Fibroblast of lung (primary cell): ENCODE data around the gene WSCD2. TPM values are rescaled to one million over a fixed set of nuclear protein-coding genes. Genes with fewer than 3 reads are reported as not detected.

ENCODE experiments used
- DNase-seq, 2 donors: peaks; one replicate each; pipeline versions ENCODE4 v3.0.0 to v3.0.0-alpha.2; 2010; ENCODE audit warnings: low read depth in 2 of 2
- H2AFZ ChIP-seq: 2 replicates; pipeline ENCODE4 v1.5.1; 2012; ENCODE audit warnings: low read length, control low read depth, inconsistent platforms
- H3K27ac ChIP-seq: 2 replicates; pipeline ENCODE4 v1.5.1; 2011; ENCODE audit warnings: low read length, control low read depth; ENCODE audit not compliant: insufficient read depth
- H3K27me3 ChIP-seq: 2 replicates; pipeline ENCODE4 v1.5.1; 2011; ENCODE audit warnings: mild to moderate bottlenecking, low read length; ENCODE audit not compliant: control insufficient read depth, insufficient read depth
- H3K36me3 ChIP-seq: 2 replicates; pipeline ENCODE4 v1.5.1; 2011; ENCODE audit warnings: low read length; ENCODE audit not compliant: control insufficient read depth, insufficient read depth
- H3K4me1 ChIP-seq: 2 replicates; pipeline ENCODE4 v1.5.1; 2011; ENCODE audit warnings: low read length; ENCODE audit not compliant: control insufficient read depth, insufficient read depth; ENCODE audit errors: extremely low read depth
- H3K4me2 ChIP-seq: 2 replicates; pipeline ENCODE4 v1.5.1; 2011; ENCODE audit warnings: low read length, control low read depth; ENCODE audit not compliant: insufficient read depth; ENCODE audit errors: extremely low read depth
- H3K4me3 ChIP-seq, 4 experiments: fragments of 200-600 bp in 1 of 4; sonication (generic) in 1 of 4; replicated peaks in 1 of 4; 2 replicates each; pipeline ENCODE4 v1.5.1; 2011 to 2016; ENCODE audit warnings: low read length in 4 of 4, low read depth in 3 of 4, mild to moderate bottlenecking in 3 of 4, control low read depth in 2 of 4, inconsistent platforms in 1 of 4, mixed read lengths in 1 of 4; ENCODE audit not compliant: insufficient read depth in 1 of 4; ENCODE audit errors: control extremely low read depth in 1 of 4
- H3K79me2 ChIP-seq: 2 replicates; pipeline ENCODE4 v1.5.1; 2012; ENCODE audit warnings: mild to moderate bottlenecking, low read length, inconsistent platforms; ENCODE audit not compliant: control insufficient read depth, insufficient read depth
- H3K9ac ChIP-seq: 2 replicates; pipeline ENCODE4 v1.5.1; 2011; ENCODE audit warnings: mild to moderate bottlenecking, low read length, control low read depth; ENCODE audit not compliant: insufficient read depth
- H3K9me3 ChIP-seq: 2 replicates; pipeline ENCODE4 v1.5.1; 2012; ENCODE audit warnings: low read depth, low read length; ENCODE audit not compliant: control insufficient read depth, insufficient read depth
- H4K20me1 ChIP-seq: 2 replicates; pipeline ENCODE4 v1.5.1; 2011; ENCODE audit warnings: low read length; ENCODE audit not compliant: control insufficient read depth, insufficient read depth; ENCODE audit errors: extremely low read depth
- EZH2 ChIP-seq: IDR thresholded peaks from 2 replicates; pipeline ENCODE4 v1.5.1; 2012; ENCODE audit warnings: low read length, control low read depth, mild to moderate bottlenecking; ENCODE audit errors: missing control alignments
- polyA plus RNA-seq, 2 donors: library from polyadenylated mRNA; depleted of rRNA in 1 of 2; stranded (reverse) in 1 of 2; unstranded in 1 of 2; fragments of >200 nt; gene quantifications; 2 replicates each; pipeline ENCODE4 v1.2.1, GENCODE V29; 2011 to 2012; ENCODE audit warnings: missing spikeins in 1 of 2
- total RNA-seq: library from RNA; depleted of rRNA; stranded (reverse); fragments of >200 nt; gene quantifications from 2 replicates; pipeline ENCODE4 v1.2.1, GENCODE V29; 2014
- TF ChIP-seq, protein P1 (sequence below), 2 donors: IDR thresholded peaks in 1 of 2; conservative IDR thresholded peaks in 1 of 2; 1 replicate in 1 of 2; 2 replicates in 1 of 2; pipeline ENCODE4 v1.5.1; 2011 to 2012; ENCODE audit warnings: low read length in 2 of 2, control low read depth in 1 of 2, inconsistent platforms in 1 of 2, low read depth in 1 of 2, mild to moderate bottlenecking in 1 of 2

WSCD2 gene
- total and polyA plus RNA-seq, 2 donors (not counting 1 experiment from before 2014, with no cell fraction given), result not detected

DNA sequence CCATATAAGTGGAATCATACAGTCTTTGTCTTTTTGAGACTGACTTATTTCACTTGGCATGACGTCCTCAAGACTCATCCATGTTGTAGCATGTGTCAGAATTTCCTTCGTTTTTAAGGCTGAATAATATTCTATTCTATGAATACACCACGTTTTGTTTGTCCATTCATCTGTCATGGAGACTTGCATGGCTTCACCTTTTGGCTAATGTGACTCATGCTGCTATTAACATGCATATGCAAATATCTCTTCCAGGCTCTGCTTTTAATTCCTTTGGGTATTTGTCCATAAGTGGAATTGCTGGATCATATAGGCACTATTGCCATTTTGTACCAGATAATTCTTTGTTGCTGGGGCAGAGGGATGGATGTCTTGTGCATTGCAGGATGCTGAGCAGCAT is 19.6 kb upstream of the WSCD2 start:
- no peak overlapping the region for H3K4me2 ChIP-seq
- H3K27ac ChIP-seq, result no peak overlapping the region
- no peak for TF ChIP-seq EZH2
- TF ChIP-seq, protein P1, sequence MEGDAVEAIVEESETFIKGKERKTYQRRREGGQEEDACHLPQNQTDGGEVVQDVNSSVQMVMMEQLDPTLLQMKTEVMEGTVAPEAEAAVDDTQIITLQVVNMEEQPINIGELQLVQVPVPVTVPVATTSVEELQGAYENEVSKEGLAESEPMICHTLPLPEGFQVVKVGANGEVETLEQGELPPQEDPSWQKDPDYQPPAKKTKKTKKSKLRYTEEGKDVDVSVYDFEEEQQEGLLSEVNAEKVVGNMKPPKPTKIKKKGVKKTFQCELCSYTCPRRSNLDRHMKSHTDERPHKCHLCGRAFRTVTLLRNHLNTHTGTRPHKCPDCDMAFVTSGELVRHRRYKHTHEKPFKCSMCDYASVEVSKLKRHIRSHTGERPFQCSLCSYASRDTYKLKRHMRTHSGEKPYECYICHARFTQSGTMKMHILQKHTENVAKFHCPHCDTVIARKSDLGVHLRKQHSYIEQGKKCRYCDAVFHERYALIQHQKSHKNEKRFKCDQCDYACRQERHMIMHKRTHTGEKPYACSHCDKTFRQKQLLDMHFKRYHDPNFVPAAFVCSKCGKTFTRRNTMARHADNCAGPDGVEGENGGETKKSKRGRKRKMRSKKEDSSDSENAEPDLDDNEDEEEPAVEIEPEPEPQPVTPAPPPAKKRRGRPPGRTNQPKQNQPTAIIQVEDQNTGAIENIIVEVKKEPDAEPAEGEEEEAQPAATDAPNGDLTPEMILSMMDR (conservative IDR thresholded peaks at IDR 0.05 in 1 of 2, IDR thresholded peaks at IDR 0.05 in 1 of 2; ENCODE audit: low read depth in 1 of 2, low read length in 2 of 2), result no peak
- H3K36me3 ChIP-seq, result no peaks in the 10 kb centered on the region
- H3K27me3 ChIP-seq, result no peaks in the 10 kb centered on the region
- H3K79me2 ChIP-seq, result no peaks in the 10 kb centered on the region
- no peaks in the 10 kb centered on the region for H4K20me1 ChIP-seq
- H2AFZ ChIP-seq, result no peak overlapping the region
- no peak for DNase-seq
- H3K9ac ChIP-seq, result no peak overlapping the region
- no peak overlapping the region for H3K4me3 ChIP-seq
- no peaks in the 10 kb centered on the region for H3K9me3 ChIP-seq
- H3K4me1 ChIP-seq, result no peaks in the 10 kb centered on the region

- H3K9me3 ChIP-seq, result no peaks in the 10 kb centered on the region
- no peak for DNase-seq
- H3K4me1 ChIP-seq, result no peaks in the 10 kb centered on the region
- TF ChIP-seq, protein P1 (conservative IDR thresholded peaks at IDR 0.05 in 1 of 2, IDR thresholded peaks at IDR 0.05 in 1 of 2; ENCODE audit: low read depth in 1 of 2, low read length in 2 of 2), result no peak
- H3K27me3 ChIP-seq, result no peaks in the 10 kb centered on the region
- no peak overlapping the region for H3K4me3 ChIP-seq
- no peaks in the 10 kb centered on the region for H4K20me1 ChIP-seq
- no peaks in the 10 kb centered on the region for H3K79me2 ChIP-seq
- no peak overlapping the region for H2AFZ ChIP-seq
- H3K4me2 ChIP-seq, result no peak overlapping the region
- H3K36me3 ChIP-seq, result no peaks in the 10 kb centered on the region
- no peak overlapping the region for H3K9ac ChIP-seq
- no peak overlapping the region for H3K27ac ChIP-seq
Measured at GRCh38 chr12:108109954-108110353, 19.1 kb upstream of the WSCD2 start.

DNA sequence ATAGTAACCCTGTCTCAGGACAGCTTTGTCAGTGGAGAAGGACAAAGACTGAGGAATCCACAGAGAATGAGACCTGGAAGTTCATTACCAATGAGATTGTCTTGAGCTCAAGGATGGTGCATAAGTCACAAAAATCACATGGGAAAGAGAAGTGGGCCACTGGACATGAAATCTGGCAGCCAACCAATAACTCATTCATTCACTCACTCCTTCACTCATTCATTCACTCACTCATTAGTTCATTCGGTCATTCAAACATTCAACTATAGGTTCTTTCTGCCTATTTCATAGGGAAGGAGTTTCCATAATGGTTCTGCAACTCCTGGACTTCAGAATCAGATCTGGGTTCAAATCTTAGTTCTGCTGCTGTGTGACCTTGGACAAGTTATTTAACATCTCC is 18.2 kb upstream of the WSCD2 start:
- Histone ChIP-seq H3K4me1 (no peaks in the 10 kb centered on the region), H3K9ac (no peak overlapping the region), H3K27me3 (no peaks in the 10 kb centered on the region), H4K20me1 (no peaks in the 10 kb centered on the region), H3K4me2 (no peak overlapping the region), H2AFZ (no peak overlapping the region), H3K79me2 (no peaks in the 10 kb centered on the region), H3K9me3 (no peaks in the 10 kb centered on the region), H3K36me3 (no peaks in the 10 kb centered on the region), H3K4me3 (no peak overlapping the region), H3K27ac (no peak overlapping the region)
- DNase-seq, result no peak
- TF ChIP-seq, protein P1 (conservative IDR thresholded peaks at IDR 0.05 in 1 of 2, IDR thresholded peaks at IDR 0.05 in 1 of 2; ENCODE audit: low read depth in 1 of 2, low read length in 2 of 2), result no peak
- no peak for TF ChIP-seq EZH2
